Stimulated activated CD4-positive, alpha-beta T cell treated with anti-CD3 and anti-CD28 coated beads, Interleukin-1b, Interleukin-23, amount 100 ng/mL, for 48 hours (primary cell): Measurements from ENCODE around the gene MRC2.
A peak's percentile ranks its signal among the peaks of the same experiment; 100 is the strongest.
"Not testable (repeated sequence)": the region's sequence is repeated elsewhere in the genome, so short reads cannot be mapped to it uniquely, and the experiment has no call there.

Source experiments
- DNase-seq: peaks from one replicate; pipeline ENCODE4 v3.0.0-alpha.2; 2020

The MRC2 gene

DNA sequence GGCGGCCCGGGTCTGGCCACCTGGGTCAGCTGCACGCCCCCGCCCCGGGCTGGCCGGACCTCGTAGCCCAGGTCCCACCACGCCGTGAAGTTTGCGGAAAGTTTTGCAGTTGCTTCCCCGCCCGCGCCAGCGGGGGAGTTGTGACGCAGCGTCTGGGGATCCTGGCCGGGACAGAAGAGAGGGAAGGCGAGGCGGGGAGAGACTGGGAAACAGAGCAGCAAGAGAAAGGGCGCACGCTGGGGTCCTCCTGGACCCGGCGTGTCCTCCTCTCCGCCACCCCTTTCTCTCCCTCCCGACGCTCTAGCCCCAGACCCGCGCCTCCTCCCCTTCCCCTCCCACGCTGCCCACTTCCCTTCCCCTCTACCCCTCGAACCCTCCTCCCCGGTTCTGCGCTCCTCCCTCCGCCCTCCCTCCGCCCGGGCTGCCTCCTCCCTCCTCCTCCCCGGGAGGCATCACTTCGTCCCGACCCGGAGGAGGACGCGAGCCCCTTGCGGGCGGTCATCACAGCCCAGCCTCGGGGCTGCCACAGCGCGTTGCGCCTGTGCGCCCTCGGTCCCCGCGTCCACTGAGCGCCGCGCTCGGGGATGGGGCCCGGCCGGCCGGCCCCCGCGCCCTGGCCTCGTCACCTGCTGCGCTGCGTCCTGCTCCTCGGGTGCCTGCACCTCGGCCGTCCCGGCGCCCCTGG is at the start of gene MRC2:
Gene MRC2 (plus strand): TSS at position 452 of the 685 bp plus-strand sequence. CDS start 133 bp downstream, at position 585.
- DNase-seq = peak; percentile 42

GRCh38 chr17:62578757-62579487 is 48.5 kb upstream of the MRC2 start:
- no peak for DNase-seq

- DNase-seq = no peak
Observed at GRCh38 chr17:62580947-62581346, 46.5 kb upstream of the MRC2 start.

DNA sequence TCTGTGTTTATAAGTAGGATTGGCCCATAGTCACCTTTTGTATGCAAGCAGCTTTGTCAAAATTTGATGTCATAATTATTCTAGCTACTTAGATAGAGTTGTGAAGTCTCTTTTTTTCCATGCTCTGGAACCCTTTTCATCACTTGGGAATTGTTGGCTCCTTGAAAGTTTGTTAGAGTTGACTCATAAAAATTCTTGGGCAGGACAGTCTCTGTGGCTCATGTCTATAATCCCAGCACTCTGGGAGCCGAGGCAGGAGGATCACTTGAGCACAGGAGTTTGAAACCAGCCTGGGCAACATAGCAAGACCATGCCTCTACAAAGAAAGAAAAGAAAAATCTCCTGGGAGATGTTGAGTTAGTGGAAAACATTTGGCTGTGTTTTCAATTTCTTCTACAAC is 45.7 kb upstream of the MRC2 start:
- no peak for DNase-seq

DNA sequence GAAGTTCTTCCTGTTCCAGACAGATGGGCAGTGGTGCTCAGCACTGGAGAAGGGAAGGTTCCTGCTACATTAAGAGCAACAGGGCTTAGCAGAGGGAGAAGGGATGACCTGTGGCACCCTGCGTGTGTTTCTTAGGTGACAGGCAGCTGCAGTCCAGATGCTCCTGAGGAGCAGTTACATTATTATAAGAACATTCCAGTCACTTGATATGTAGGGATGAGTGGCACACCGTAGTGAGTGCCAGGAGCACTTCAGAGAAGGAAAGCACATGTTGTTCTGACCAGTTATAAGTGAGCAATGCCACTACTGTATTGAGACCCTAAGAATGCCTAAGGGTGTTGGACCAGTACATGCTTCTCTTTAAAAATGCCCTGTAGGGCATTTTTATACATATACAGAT is 39.9 kb upstream of the MRC2 start:
- DNase-seq = no peak

GRCh38 chr17:62588109-62588508 is 39.4 kb upstream of the MRC2 start:
- DNase-seq = no peak

- DNase-seq = no peak
Observed at GRCh38 chr17:62591333-62591732, 36.1 kb upstream of the MRC2 start.

GRCh38 chr17:62591822-62592221 is 35.6 kb upstream of the MRC2 start:
- DNase-seq = not testable (repeated sequence)

DNA sequence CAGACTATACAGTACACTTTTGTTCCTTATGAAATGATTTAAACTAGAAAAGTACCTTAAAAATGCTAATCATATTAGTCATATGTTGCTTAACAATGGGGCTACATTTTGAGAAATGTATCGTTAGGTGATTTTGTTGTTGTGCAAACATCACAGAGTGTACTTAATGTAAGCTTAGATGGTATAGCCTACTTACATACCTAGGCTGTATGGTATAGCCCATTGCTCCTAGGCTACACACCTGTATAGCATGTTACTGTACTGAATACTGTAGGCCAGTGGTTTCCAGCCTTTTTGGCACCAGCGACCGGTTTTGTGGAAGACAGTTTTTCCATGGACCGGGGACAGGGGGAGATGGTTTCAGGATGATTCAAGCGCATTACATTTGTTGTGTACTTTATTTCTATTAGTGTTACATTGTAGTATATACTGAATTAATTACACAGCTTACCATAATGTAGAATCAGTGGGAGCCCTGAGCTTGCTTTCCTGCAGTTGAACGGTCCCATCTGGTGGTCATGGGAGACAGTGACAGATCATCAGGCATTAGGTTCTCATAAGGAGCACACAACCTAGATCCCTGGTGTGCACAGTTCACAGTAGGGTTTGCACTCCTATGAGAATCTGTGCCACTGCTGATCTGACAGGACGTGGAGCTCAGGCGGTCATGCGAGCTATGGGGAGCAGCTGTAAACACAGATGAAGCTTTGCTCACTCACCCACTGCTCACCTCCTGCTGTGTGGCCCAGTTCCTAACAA is 35.0 kb upstream of the MRC2 start:
- no peak for DNase-seq

DNA sequence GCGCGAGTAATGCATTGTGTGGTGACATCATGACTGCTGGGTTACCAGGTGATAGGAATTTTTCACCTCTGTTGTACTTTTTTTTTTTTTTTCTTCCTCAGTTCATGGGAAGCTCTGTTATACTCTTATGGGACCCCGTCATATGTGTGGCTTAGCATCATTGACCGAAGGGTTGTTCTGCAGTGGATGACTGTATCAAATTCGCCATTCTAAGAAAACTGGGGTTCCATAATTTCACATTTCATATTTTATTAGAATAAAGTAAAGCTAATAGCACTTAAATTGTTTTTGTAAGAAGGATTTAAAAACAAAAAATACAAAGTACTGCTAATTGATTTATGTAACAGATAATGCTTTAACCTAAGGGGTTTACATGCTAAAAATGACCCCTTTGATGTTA is 32.0 kb upstream of the MRC2 start:
- DNase-seq = no peak

- no peak for DNase-seq
Observed at GRCh38 chr17:62596662-62597061, 30.8 kb upstream of the MRC2 start.

- DNase-seq = no peak
Observed at GRCh38 chr17:62597150-62597549, 30.3 kb upstream of the MRC2 start.

DNA sequence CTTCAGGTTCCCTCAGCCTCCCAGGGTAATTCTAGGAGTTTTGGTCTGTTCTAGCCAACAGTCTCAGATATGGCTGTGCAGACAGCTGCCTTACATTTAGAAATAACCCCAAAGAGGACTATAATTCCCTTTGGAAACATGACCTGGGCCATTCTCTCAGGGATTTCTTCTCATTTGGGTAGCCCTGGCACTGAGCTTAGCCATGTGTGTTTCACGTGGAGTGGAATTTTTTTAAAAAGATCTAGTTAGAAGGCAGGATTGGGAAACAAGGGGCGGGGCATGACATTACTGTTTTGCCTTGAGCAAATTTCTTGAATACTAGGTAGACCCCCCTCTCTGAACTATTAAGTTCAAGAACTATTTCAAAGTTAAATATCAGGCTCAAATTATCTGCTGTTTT is 29.6 kb upstream of the MRC2 start:
- DNase-seq = no peak

DNA sequence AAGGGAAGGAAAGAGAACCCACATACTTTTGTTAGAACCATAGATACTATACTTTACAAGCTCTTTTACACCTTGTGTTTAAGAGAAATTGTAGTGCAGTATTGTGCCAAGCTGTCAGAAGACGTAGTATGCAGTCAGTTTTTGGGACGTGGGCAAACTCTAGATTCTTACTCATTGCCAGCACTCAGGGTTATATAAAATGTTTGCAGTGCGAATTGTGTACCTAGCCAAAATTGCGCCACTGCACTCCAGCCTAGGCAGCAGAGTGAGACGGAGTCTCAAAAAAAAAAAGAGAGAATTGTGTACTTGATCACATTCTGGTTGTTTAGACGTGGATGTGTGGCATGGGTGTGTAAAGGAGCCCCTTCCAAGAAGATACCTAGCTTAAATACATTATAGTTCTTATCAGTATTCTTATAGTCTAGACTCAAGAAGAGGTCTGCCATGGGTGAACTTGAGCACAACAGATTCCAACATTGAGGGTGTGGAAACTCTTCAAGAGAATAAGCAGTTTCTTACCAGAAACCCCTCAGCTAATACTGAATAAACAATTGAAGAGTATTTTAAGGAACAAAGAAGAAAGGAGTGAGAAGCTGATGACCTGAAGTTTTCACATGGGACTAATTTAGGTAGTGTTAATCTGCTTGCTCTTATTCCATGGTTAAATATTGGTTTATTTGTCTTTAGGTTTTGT is 27.4 kb upstream of the MRC2 start:
- DNase-seq = no peak

DNA sequence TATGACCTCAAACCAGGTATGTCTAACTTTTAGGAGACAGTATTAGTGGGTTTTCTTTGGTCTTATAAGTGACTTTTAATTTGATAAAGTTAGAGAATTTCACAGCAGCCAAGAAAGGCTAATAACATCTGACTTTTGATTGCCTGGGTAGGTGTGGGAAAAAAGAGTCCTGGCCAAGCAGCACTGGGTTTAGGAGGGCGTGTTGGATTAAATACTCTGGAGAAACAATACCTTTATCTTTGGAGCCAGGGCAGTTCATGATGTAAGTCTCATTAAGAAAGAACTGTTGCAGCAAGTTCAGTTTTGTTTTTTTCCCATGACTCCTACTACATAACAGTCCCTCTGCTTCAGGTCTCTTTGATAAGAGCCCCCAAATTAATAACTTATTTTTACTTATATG is 26.7 kb upstream of the MRC2 start:
- no peak for DNase-seq

GRCh38 chr17:62601471-62601870 is 26.0 kb upstream of the MRC2 start:
- no peak for DNase-seq

GRCh38 chr17:62603783-62604182 is 23.7 kb upstream of the MRC2 start:
- not testable (repeated sequence) for DNase-seq

GRCh38 chr17:62605588-62605987 is 21.9 kb upstream of the MRC2 start:
- DNase-seq = no peak

DNA sequence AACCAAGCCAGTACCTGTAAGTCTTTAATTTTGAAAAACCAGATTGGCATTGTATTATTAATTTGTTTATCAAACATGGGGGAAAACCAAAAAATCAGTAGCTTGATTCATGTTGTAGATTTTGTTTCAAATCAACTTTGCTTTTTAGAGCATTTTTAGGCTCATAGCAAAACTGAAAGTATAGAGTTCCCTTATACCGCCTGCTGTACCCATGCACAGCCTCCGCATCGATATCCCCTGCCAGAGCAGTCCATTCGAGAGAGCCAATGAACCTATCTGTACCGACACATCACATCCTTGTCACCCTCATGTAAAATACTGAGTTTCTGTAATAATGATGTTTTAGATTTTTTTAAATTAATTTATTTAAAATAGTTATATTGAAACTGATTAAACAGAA is 16.2 kb upstream of the MRC2 start:
- no peak for DNase-seq

DNA sequence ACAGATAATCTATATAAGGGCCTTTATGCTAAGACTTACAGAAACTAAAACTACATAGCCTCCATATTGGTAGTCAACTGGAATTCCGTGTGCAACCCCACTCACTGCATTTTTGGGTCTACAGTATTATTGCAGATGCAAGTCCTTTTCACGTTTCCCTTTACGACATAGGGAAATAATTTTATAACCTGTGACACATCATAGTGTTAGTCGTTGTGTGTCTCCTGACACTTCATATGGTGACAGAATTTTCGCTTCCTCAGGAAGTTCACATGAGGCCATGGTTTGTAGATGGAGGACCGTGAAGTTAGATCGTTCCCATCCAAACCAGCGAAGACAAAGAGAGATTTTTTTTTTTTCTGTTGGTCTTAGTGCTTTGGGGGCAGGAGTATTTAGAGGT is 15.7 kb upstream of the MRC2 start:
- DNase-seq = no peak

- not testable (repeated sequence) for DNase-seq
Observed at GRCh38 chr17:62612289-62612688, 15.2 kb upstream of the MRC2 start.

DNA sequence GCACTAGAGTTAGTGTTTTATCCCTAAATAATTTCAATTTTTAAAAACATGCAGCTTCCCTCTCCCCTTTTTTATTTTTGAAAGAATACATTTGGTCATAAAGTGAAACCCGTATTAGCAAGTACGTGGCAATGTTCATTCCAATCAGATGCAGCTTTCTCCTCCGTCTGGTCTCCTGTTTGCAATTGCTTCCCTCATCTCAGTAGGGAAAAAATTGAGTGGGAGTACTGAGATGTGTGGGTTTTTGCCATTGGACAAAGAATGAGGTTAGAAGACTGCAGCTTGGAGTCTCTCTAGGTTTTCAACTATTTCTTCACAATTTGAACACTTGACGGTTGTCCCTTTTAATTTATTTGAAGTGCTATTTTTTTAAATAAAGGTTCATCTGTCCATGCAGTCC is 14.4 kb upstream of the MRC2 start:
- DNase-seq = not testable (repeated sequence)

DNA sequence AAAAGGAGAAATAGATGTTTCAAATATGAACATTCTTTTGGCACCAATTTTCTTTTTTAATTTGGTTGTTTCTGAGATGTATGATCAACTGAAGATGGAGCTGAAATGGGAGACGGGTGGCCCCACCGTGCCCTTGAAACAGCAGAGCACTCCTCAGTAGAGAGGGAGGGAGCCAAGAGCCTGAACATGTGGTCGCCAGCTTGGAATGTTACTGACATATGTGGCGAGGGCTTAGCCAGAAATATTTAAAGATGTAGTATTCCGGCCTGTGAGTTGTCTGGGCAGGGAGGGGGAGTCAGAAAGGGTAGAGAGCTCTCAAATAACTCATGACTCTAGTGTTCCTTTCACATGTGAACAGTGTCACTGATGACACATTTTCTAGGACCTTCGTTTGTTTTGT is 13.3 kb upstream of the MRC2 start:
- DNase-seq = no peak
